Activated CD4-positive, alpha-beta T cell treated with anti-CD3 and anti-CD28 coated beads, Interleukin-2, amount 10 ng/mL, durations not matched to agents 7 days and 5 days (primary cell): Measurements from ENCODE around the gene SEMA4C. TPM values are rescaled to one million over a fixed set of nuclear protein-coding genes. Genes with fewer than 3 reads are reported as not detected.
"Not testable (repeated sequence)": the region's sequence is repeated elsewhere in the genome, so short reads cannot be mapped to it uniquely, and the experiment has no call there.

Source experiments
- CTCF ChIA-PET: fragments of 350-600 bp; sonication (Branson Sonifier 250); formaldehyde crosslinking; loops from one replicate; lab custom pipeline; 2021; ENCODE audit warnings: antibody characterized with exemption; lab: Charles Lee
- POLR2A ChIA-PET: fragments of 350-600 bp; sonication (Branson Sonifier 250); formaldehyde crosslinking; loops from one replicate; lab custom pipeline; 2021; ENCODE audit warnings: antibody characterized with exemption; lab: Charles Lee
- DNase-seq: peaks from one replicate; pipeline ENCODE4 v3.0.0-alpha.2; 2020
- H3K27ac Mint-ChIP-seq: one replicate; pipeline ENCODE4 v1.8.0; 2021; ENCODE audit warnings: mild to moderate bottlenecking, moderate library complexity, mixed read lengths
- H3K27me3 Mint-ChIP-seq: one replicate; pipeline ENCODE4 v1.8.0; 2021; ENCODE audit warnings: mixed read lengths
- H3K36me3 Mint-ChIP-seq: one replicate; pipeline ENCODE4 v1.8.0; 2021; ENCODE audit warnings: low read depth, mixed read lengths
- H3K4me1 Mint-ChIP-seq: one replicate; pipeline ENCODE4 v1.8.0; 2021; ENCODE audit warnings: mixed read lengths
- H3K4me3 Mint-ChIP-seq: one replicate; pipeline ENCODE4 v1.8.0; 2021; ENCODE audit warnings: mild to moderate bottlenecking, moderate library complexity, mixed read lengths
- H3K9me3 Mint-ChIP-seq: one replicate; pipeline ENCODE4 v1.8.0; 2021; ENCODE audit warnings: mixed read lengths
- total RNA-seq, 2 experiments: library from RNA; stranded (reverse); gene quantifications; one replicate each; pipeline ENCODE4 v1.2.3, GENCODE V29; 2021

SEMA4C gene
- total RNA-seq, 2 experiments from 2014 or later, result 25.5 to 35.4 TPM

DNA sequence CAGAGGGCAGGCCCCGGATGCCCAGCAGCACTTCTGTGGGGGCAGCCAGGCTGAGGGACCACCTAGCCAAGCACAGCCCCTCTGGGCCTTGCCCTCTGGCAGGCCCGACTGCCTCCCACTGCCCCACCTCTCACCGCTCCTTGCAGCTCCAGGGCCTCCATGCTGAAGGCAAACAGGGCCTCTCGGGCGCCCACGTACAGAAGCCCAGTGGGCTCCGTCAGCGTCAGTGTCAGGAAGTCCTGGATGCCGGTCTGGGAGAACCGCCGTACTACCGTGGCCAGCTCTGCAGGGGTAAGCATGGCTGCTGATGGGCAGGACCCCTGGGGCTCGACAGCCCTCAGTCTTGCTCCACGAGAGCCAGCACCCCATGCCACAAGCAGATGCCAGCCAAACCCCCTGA, 3.7 kb downstream of the SEMA4C start:
- no peak for DNase-seq
- ChIA-PET CTCF (interaction anchor here (4.4 kb wide), 1 partner anchor 9 kb away, joined by 39 read pairs; the partner anchor contains the start of gene ANKRD39), POLR2A (no interaction called here)
- H3K27me3 Mint-ChIP-seq, result peaks cover 7% of the 10 kb centered on the region
- peaks cover 44% of the 10 kb centered on the region for H3K4me1 Mint-ChIP-seq
- no peak overlapping the region for H3K27ac Mint-ChIP-seq
- H3K9me3 Mint-ChIP-seq, result no peaks in the 10 kb centered on the region
- H3K36me3 Mint-ChIP-seq, result peaks cover 31% of the 10 kb centered on the region
- H3K4me3 Mint-ChIP-seq, result no peak overlapping the region

GRCh38 chr2:96865654-96866053, 4.2 kb downstream of the SEMA4C start:
- ChIA-PET CTCF (interaction anchor here (1.3 to 4.4 kb wide), 2 partner anchors 8 to 89 kb away, joined by 4 to 39 read pairs; partner anchors contain the start of gene ANKRD39), POLR2A (no interaction called here)
- no peak for DNase-seq
- Mint-ChIP-seq H3K27ac (peak overlapping the region; percentile 60), H3K4me1 (peaks cover 40% of the 10 kb centered on the region), H3K36me3 (peaks cover 31% of the 10 kb centered on the region), H3K4me3 (no peak overlapping the region), H3K27me3 (peaks cover 2% of the 10 kb centered on the region), H3K9me3 (no peaks in the 10 kb centered on the region)

DNA sequence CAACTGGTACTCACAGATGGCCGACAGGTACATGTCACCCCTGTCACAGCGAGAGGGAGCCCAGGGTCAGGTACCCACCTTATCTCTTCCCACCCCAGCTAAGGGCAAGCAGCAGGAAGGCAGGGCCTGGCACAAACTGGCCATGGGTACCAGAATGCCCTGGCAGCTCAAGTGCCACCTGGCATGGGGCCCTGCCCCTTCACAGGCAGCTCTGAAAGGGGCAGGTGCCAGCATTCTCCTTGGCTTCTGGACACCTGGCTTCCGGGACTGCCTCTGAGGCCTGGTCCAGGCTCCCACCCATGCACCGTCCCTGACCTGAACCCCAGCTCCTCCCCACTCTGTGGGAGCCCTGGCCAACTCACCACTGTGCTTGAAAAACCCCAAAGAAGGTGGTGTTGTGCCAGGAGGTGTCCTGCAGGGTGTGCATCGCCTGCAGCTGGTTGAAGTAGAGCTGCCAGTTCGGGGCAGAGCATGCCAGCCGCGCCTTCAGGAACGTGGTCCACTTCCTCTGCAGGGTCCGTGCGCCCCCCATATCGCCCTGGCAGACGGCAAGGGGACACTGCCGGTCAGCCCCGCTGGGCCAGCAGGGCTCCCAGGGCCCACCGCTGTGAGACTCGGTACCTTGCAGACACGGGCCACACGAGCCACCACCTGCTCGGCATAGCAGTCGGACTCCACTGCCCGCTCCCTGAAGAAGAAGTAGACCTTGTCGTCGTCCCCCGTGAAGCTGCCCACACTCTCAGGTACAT, 5.4 kb downstream of the SEMA4C start:
- POLR2A ChIA-PET, result interaction anchor here (0.7 kb wide), 1 partner anchor 48 kb away, joined by 3 read pairs; the partner anchor contains the start of gene CNNM3
- H3K4me1 Mint-ChIP-seq, result peaks cover 46% of the 10 kb centered on the region

DNA sequence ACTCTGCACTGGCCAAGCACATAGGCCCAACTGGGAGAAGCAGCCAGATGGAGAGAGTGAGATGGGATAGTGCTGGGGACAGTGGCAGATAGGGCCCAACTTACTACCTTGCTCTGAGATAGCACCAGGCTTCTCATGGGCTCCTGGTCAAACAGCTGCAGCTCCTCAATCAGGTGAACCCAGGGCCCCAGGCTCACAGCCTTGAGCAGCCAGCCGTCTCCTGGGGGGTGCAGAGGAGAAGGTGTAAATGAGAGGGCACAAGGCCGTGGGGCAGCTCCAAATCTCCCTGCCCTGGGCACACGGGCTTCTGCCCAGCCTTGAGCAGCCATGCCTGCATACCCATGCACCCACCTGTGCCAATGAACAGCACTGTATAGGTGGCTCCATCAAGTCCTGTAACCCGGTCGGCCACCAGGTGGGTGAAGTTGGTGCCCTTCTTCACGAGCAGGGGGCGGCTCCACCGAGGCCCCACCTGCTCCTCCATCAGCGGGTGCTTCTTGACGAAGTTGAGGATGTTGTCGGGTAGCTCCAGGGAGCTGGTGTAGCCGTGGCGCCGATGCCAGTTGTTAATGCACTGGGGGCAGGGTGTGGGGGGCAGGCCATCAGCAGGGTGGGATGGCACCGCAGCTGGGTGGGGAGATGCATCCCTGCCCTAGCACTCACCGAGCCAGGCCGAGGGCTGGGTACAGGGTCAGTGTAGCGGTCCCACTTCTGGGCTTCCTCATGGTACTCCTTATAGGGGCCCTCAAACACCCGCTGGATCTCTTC, 6.1 kb downstream of the SEMA4C start:
- Mint-ChIP-seq H3K9me3 (no peaks in the 10 kb centered on the region), H3K27me3 (no peaks in the 10 kb centered on the region), H3K27ac (peak overlapping the region; percentile 62), H3K36me3 (peaks cover 37% of the 10 kb centered on the region), H3K4me3 (no peak overlapping the region), H3K4me1 (peaks cover 54% of the 10 kb centered on the region)
- DNase-seq, result no peak
- ChIA-PET CTCF (interaction anchor here (0.5 to 1.1 kb wide), 4 partner anchors 7 to 1948 kb away, joined by 3 to 4 read pairs (median 4); partner anchors contain the start of gene ANKRD36), POLR2A (interaction anchor here (0.7 kb wide), 1 partner anchor 47 kb away, joined by 3 read pairs; the partner anchor contains the start of gene CNNM3)

More for the DNA sequence above, 5.4 kb downstream of the SEMA4C start:
- H3K4me3 Mint-ChIP-seq, result no peak overlapping the region
- H3K9me3 Mint-ChIP-seq, result no peaks in the 10 kb centered on the region
- no peak overlapping the region for H3K27ac Mint-ChIP-seq
- CTCF ChIA-PET, result interaction anchor here (0.5 to 1.3 kb wide), 7 partner anchors 8 to 1947 kb away, joined by 3 to 4 read pairs (median 4); partner anchors contain the start of gene ANKRD36
- peaks cover 37% of the 10 kb centered on the region for H3K36me3 Mint-ChIP-seq
- no peak for DNase-seq
- H3K27me3 Mint-ChIP-seq, result no peaks in the 10 kb centered on the region

GRCh38 chr2:96863056-96863455, 6.8 kb downstream of the SEMA4C start:
- CTCF ChIA-PET, H3K27me3 Mint-ChIP-seq, H3K4me3 Mint-ChIP-seq, DNase-seq, H3K9me3 Mint-ChIP-seq, POLR2A ChIA-PET: not testable (repeated sequence)
- Mint-ChIP-seq H3K4me1 (peaks cover 52% of the 10 kb centered on the region), H3K27ac (peak overlapping the region; percentile 62), H3K36me3 (peaks cover 37% of the 10 kb centered on the region)

GRCh38 chr2:96861074-96861473, 8.8 kb downstream of the SEMA4C start:
- no peak overlapping the region for H3K27ac Mint-ChIP-seq

GRCh38 chr2:96860065-96861029, 9.5 kb downstream of the SEMA4C start:
- POLR2A ChIA-PET, result no interaction called here
- peak overlapping the region; percentile 25 for H3K27ac Mint-ChIP-seq

More at GRCh38 chr2:96861074-96861473, 8.8 kb downstream of the SEMA4C start:
- CTCF ChIA-PET, result interaction anchor here (1.4 to 1.9 kb wide), 3 partner anchors 8 to 252 kb away, joined by 3 to 7 read pairs (median 6); partner anchors contain the start of gene ANKRD36
- POLR2A ChIA-PET, result no interaction called here
- peaks cover 45% of the 10 kb centered on the region for H3K4me1 Mint-ChIP-seq
- H3K27me3 Mint-ChIP-seq, result no peaks in the 10 kb centered on the region
- H3K9me3 Mint-ChIP-seq, result no peaks in the 10 kb centered on the region
- H3K36me3 Mint-ChIP-seq, result peaks cover 29% of the 10 kb centered on the region
- DNase-seq, result no peak
- H3K4me3 Mint-ChIP-seq, result no peak overlapping the region

GRCh38 chr2:96859681-96860064, 10.2 kb downstream of the SEMA4C start:
- H3K4me1 Mint-ChIP-seq, result peaks cover 49% of the 10 kb centered on the region
- no peaks in the 10 kb centered on the region for H3K27me3 Mint-ChIP-seq
- peak overlapping the region; percentile 84 for H3K4me3 Mint-ChIP-seq
- ChIA-PET CTCF (interaction anchor here (1.6 to 1.9 kb wide), 2 partner anchors 9 to 253 kb away, joined by 6 to 7 read pairs; partner anchors contain the start of gene ANKRD36), POLR2A (no interaction called here)
- DNase-seq, result no peak
- H3K9me3 Mint-ChIP-seq, result no peaks in the 10 kb centered on the region
- H3K36me3 Mint-ChIP-seq, result peaks cover 28% of the 10 kb centered on the region
- peak overlapping the region; percentile 75 for H3K27ac Mint-ChIP-seq

More at GRCh38 chr2:96860065-96861029, 9.5 kb downstream of the SEMA4C start:
- H3K36me3 Mint-ChIP-seq, result peaks cover 25% of the 10 kb centered on the region
- H3K9me3 Mint-ChIP-seq, result no peaks in the 10 kb centered on the region
- CTCF ChIA-PET, result interaction anchor here (0.5 to 1.9 kb wide), 4 partner anchors 8 to 252 kb away, joined by 3 to 7 read pairs (median 4); partner anchors contain the start of gene ANKRD36
- H3K4me1 Mint-ChIP-seq, result peaks cover 45% of the 10 kb centered on the region
- H3K27me3 Mint-ChIP-seq, result no peaks in the 10 kb centered on the region
- H3K4me3 Mint-ChIP-seq, result no peak overlapping the region
- DNase-seq, result no peak

DNA sequence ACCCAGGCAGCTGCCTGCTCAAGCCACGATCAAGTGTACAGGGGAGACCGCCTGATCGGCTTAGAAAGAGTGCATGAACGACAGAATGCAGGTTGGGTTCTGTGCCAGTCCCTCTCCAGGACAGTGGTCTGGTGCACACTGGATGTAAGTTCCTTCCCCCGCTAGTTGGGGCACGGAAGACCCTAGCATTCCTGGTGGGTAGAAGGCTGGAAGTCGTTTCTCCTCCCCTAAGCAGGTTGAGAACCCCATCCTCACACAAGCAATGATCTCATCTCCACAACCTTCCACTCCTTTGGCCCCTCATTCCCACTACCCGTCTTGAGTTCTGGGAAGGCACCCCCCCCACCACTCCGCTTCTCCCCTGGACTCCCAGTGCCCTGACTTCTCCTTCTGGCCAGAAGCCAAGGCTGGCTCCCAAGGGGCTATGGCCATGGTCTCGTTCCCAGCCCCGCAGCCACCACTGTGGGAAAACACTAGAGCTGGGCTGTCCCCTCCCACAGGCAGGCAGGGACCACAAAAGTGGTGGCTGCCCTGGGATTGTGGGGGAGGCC, 10.7 kb downstream of the SEMA4C start:
- POLR2A ChIA-PET, result no interaction called here
- Mint-ChIP-seq H3K27me3 (no peaks in the 10 kb centered on the region), H3K27ac (peak overlapping the region; percentile 83)

DNA sequence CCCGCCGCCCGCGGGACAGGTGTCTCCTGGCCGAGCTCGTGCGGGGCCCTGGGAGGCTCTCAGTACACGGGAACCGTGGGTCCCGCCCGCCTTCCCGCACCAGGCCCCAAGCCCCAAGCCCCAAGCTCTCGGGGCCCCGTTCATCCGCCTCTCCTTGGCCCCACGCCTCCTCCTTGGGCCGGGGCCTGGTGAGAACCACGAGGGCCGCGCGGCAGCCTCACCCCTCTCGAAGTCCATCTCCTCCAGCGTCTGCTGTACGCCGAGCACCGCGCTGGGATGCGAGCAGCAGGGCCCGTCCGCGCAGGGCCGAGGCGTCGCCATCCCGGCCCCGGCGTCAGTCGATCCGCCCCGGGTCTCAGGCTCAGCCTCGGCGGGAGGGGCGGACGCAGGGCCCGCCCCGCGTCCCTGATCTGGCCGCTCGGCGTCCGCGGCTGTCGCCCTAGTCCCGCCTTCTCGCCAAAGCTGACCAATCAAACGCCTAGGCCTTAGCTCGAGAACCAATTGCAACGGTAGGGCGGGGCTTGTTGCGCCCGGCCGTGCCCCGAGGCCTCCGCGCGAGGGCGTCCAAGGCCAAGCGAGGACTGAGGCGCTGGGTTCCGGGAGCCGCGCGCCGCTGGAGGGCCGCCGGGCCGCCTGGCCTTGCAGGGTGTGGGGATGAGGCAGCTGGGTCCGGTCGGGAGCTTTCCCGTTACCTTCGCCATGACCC, 12.1 kb downstream of the SEMA4C start, which contains the start of gene ANKRD39:
ANKRD39 (minus strand) TSS at position 350 of the 706 bp plus-strand sequence; CDS start at position 321, 29 bp downstream.
- peak; percentile 98 for DNase-seq
- H3K27ac Mint-ChIP-seq, result peak within 1 kb of the TSS; percentile 88
- ChIA-PET POLR2A (interaction anchor here (0.6 to 1.6 kb wide), 5 partner anchors 96 to 220 kb away, joined by 3 to 6 read pairs (median 3); partner anchors contain the start of gene KANSL3), CTCF (interaction anchor here (0.5 to 3.5 kb wide), 49 partner anchors 9 to 842 kb away, joined by 3 to 39 read pairs (median 5); partner anchors contain the start of genes ANKRD23, ANKRD36, CNNM3 and SEMA4C)
- no peaks in the 10 kb centered on the region for H3K27me3 Mint-ChIP-seq
- peaks cover 32% of the 10 kb centered on the region for H3K36me3 Mint-ChIP-seq
- peak within 1 kb of the TSS; percentile 84 for H3K4me3 Mint-ChIP-seq
- H3K9me3 Mint-ChIP-seq, result no peaks in the 10 kb centered on the region
- H3K4me1 Mint-ChIP-seq, result peaks cover 45% of the 10 kb centered on the region

More for the DNA sequence above, 10.7 kb downstream of the SEMA4C start:
- DNase-seq, result no peak
- peak overlapping the region; percentile 84 for H3K4me3 Mint-ChIP-seq
- no peaks in the 10 kb centered on the region for H3K9me3 Mint-ChIP-seq
- peaks cover 27% of the 10 kb centered on the region for H3K36me3 Mint-ChIP-seq
- H3K4me1 Mint-ChIP-seq, result peaks cover 50% of the 10 kb centered on the region
- CTCF ChIA-PET, result interaction anchor here (1.6 to 3.5 kb wide), 8 partner anchors 9 to 104 kb away, joined by 7 to 39 read pairs (median 18); partner anchors contain the start of gene SEMA4C
